ENCODE measurements around the gene ANTKMT.
"Not testable (repeated sequence)": the region's sequence is repeated elsewhere in the genome, so short reads cannot be mapped to it uniquely, and the experiment has no call there.

The ANTKMT gene

GRCh38 chr16:746637-747036 lies 25.7 kb downstream of the ANTKMT start:
- DNase-seq: no peak

- DNase-seq: no peak
These were observed 27.2 kb downstream of the ANTKMT start for GRCh38 chr16:747978-748746.

GRCh38 chr16:749010-749409 lies 28.1 kb downstream of the ANTKMT start:
- DNase-seq: no peak

GRCh38 chr16:750485-750884 lies 29.5 kb downstream of the ANTKMT start:
- no peak for DNase-seq

GRCh38 chr16:751152-752006 lies 30.4 kb downstream of the ANTKMT start:
- DNase-seq: no peak

GRCh38 chr16:752007-752312 lies 31.0 kb downstream of the ANTKMT start:
- DNase-seq: no peak

- not testable (repeated sequence) for DNase-seq
These were observed 33.2 kb downstream of the ANTKMT start for GRCh38 chr16:754121-754607.

- no peak for DNase-seq
These were observed 33.7 kb downstream of the ANTKMT start for GRCh38 chr16:754656-755055.

GRCh38 chr16:756428-756827 lies 35.5 kb downstream of the ANTKMT start:
- no peak for DNase-seq

GRCh38 chr16:759110-759910 lies 38.4 kb downstream of the ANTKMT start:
- DNase-seq: no peak

GRCh38 chr16:760065-760464 lies 39.1 kb downstream of the ANTKMT start:
- no peak for DNase-seq

GRCh38 chr16:760545-761343 lies 39.8 kb downstream of the ANTKMT start, which contains the start of gene MSLN:
Gene MSLN, plus strand, starts transcription at chr16:760734. Its CDS starts 1,947 bp downstream, at chr16:762681.
- no peak for DNase-seq

GRCh38 chr16:761625-762513 lies 40.9 kb downstream of the ANTKMT start:
- DNase-seq: no peak

- no peak for DNase-seq
These were observed 41.8 kb downstream of the ANTKMT start for GRCh38 chr16:762595-763268.

- DNase-seq: no peak
These were observed 42.6 kb downstream of the ANTKMT start for GRCh38 chr16:763369-764183.

- DNase-seq: no peak
These were observed 43.3 kb downstream of the ANTKMT start for GRCh38 chr16:764184-764750.

- no peak for DNase-seq
These were observed 44.0 kb downstream of the ANTKMT start for GRCh38 chr16:764848-765487.

- no peak for DNase-seq
These were observed 44.5 kb downstream of the ANTKMT start for GRCh38 chr16:765488-765865.
